HG03025 (cell line): ENCODE data around the gene SRSF4.
"Not testable (repeated sequence)": the region's sequence is repeated elsewhere in the genome, so short reads cannot be mapped to it uniquely, and the experiment has no call there.

Source experiments
- ATAC-seq: cut with Tn5 transposase; IDR thresholded peaks from one replicate; pipeline ENCODE4 v1.9.1; 2021; ENCODE audit warnings: mild to moderate bottlenecking, moderate library complexity; ENCODE audit not compliant: unreplicated experiment, low FRiP score

The SRSF4 gene

GRCh38 chr1:29166291-29166878 is 15.3 kb downstream of the SRSF4 start:
- no peak for ATAC-seq

DNA sequence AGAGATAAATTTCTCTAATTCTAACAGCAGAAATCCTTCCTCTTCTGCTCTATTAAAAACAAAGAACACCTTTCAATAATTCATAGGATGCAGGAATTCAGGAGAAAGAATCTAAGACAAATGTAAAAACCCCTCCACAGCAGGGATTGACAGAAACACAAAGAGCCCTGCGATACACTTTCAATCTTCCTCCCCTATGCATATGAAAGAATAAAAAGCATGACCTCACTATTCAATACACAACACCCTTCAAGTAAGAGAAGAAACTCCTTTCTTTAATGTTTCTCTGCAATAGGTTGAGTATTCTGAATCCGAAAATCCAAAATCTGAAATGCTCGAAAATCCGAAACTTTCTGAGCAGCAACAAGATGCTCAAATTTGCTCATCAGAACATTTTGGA is 17.1 kb downstream of the SRSF4 start:
- no peak for ATAC-seq

DNA sequence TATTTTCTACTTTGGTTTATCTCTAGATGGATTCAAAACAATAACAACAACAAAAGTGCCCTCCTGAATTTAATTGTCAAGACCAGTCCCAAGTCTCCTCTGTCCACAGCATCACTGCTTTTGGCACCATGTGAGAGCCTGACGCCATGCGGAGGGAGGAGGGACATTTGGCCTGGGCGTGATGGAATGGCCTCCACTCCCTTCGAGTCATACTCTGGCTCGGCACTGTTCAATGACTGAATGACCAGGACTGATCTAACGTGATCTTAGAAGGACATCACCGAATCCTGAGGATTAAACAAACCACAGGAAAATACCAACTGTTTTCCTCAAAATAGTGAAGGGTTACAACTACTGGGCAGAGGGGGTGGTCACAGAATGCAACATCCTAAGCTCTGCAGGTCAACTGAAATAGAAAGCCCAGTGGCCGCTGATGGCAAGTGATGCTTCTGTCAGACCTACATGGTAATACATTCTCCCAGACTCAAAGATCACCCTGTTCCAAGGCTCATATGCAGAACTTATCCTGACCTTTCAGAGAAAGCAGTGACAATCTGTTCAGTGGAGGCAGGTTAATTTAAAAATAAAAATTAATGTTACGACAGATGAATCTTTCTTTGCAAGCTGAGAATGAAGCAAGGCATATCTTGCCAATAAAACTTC is 19.1 kb downstream of the SRSF4 start:
- no peak for ATAC-seq

DNA sequence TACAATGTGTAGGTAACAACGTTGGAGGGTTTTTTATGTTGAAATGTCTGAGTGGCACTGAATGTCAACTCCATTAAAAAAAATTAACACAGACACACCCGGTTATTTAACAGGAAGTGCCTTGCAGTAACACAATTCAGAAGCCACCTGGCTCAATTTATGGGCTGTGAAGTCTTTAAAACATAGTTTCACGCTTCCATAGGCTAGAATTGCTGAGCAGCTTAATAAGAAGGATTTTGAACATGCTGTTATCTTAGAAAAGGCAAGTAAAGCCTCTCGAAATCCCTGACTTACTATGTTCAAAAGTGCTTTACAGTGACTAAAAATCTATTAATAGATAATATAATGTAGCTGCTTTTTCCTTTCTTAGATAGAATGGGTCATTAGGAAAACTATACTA is 19.7 kb downstream of the SRSF4 start:
- ATAC-seq = no peak

GRCh38 chr1:29159773-29160172 is 21.9 kb downstream of the SRSF4 start:
- ATAC-seq = no peak

GRCh38 chr1:29157269-29157601 is 24.5 kb downstream of the SRSF4 start:
- ATAC-seq = no peak

- no peak for ATAC-seq
These were observed 25.0 kb downstream of the SRSF4 start for GRCh38 chr1:29156543-29157268.

DNA sequence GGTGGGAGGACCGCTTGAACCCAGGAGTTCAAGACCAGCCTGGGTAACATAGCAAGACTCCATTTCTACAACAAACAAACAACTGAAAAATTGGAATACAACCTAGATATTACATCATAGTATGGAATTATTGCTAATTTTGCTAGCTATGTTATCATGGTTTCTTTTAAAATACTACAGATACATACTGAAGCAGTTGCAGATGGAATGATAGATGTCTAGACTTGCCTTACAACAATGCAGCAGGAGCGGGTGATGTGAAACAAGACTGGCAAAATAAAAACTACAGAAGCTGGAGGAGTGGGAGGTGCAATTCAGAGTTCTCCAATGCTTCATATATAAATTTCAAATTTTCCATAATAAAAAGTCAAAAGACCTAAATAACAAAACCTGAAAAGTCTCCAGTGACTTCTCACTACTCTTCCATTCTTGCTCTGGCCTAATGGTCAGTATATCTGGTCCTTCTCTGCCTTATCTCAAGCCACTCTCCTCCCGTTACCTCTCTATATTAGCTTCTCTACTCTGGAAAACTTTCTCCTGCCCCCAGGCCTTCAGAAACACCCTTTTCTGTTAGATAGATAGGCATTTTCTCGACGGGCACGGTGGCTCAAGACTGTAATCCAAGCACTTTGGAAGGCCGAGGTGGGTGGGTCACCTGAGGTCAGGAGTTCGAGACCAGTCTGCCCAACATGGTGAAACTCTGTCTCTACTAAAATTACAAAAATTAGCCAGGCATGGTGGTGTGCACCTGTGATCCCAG is 29.5 kb downstream of the SRSF4 start:
- no peak for ATAC-seq

DNA sequence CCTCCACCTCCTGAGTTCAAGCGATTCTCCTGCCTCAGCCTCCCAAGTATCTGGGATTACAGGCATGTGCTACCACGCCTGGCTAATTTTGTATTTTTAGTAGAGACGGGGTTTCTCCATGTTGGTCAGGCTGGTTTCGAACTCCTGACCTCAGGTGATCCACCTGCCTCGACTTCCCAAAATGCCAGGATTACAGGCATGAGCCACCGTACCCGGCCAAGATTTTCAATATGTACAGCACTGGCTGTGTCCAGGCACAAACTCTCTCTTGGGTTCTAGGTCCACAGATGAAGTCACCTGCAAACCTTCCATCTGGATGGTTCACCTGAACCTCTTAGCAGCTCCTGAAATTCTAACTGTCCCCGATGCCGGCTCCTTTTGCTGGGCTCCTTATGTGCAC is 31.4 kb downstream of the SRSF4 start:
- ATAC-seq = not testable (repeated sequence)

GRCh38 chr1:29148656-29149491 is 32.8 kb downstream of the SRSF4 start:
- ATAC-seq = no peak

DNA sequence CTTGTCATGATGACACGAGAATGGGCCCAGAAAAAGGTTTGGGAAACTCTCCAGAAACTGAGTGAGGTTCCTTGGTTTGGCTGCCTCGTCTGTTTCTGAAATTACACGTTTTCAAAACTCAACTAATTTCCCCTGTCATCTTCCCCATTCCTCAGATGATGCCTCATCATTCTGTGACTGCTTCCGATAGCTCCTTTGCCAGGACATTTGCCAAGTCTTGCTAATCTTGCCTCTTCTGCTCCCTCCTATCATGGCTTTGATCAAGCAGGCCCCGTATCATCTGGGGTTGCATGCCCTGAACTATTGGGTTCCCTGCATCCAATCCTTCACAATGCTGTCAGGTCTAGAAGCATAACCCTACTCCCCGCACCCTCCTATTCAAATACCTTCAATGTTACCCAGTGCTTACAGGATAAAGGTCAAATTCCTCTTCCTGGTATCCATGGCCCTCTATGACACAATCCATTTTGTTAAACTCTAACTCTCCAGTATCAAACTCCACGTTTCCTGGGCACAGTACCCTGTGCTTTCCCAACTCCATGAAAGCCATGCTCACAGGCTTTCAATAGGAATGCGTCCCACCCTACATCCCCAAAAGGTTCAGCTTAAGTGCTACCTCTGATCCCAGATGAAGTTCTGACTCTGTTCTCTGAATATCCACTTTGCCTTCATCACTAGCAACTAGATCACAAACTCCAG is 35.8 kb downstream of the SRSF4 start:
- no peak for ATAC-seq

DNA sequence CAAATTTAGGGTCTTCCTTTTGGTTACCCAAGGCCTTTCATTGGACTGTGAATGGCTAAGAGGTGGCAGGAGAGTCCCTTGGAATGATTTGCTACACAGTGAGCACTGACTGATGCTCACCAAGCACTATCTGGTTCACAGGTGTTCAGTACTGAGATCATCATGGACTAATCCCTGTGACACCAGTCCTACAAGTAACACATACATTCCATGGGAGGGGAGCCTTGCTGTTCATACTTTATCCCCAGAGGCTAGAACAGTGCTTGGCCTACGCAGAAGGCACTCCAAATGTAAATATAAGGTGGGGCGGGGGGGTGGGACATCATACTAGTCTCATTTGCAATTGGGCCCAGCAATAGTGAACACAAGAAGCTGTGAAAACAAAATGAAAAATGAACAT is 37.5 kb downstream of the SRSF4 start:
- no peak for ATAC-seq

DNA sequence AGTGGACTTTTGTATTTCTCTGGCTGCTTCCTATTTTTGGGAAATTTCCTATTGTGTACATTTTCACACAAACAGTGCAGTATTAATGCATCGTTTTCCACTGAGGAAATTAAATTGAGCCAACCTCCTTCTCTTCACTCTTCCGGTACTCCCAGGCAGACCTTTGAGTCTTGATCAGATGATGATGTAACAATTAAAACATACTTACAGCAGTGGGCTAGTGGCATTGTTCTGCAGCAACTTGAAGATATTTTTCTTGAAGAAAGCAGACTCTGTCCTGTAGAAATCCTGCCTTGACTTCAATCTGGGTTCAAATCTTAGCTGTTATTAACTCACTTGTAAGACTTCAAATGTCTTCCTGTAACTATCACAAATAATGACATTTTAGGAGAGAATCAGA is 39.0 kb downstream of the SRSF4 start:
- no peak for ATAC-seq

DNA sequence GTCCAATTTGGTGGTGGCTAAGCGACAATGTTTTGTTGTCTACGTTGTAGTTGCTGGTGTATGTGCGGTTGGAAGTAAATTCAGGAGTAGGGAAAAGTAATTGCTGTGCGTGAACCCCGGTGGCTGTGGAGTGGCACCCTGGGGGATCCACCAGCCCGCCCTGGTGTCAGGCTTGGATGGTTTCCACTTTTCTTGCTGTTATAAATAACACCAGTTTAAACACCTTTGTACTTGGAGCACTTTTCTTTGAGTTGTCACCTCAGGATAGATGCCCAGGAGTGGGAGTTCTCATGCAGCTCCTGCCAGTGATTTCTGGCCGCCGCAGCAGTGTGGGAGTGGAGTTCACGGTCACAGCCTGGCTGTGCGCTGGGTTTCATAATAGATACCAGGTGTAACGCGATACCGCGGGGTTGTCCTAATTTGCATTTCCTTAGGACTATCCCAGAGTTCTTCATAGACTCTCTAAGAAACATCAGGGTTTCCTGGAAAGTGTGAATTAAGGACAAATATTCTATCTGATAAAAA is 45.2 kb downstream of the SRSF4 start:
- no peak for ATAC-seq

DNA sequence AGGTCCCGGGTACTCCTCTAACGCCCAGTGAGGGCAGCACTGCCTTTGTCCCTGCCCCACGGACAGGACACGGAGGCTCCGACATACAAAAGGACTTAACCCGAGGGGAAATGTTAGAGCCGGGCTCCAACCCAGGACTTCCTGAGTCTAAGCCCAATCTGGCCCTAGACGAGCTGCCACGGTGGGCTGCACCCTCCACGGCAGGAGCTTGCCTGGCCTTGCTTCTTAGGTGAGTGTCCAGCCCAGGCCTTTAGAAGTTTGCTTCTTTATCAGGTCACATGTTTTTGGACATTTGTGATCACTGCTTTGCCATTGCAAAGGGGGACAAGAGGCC is 47.0 kb downstream of the SRSF4 start:
- no peak for ATAC-seq

DNA sequence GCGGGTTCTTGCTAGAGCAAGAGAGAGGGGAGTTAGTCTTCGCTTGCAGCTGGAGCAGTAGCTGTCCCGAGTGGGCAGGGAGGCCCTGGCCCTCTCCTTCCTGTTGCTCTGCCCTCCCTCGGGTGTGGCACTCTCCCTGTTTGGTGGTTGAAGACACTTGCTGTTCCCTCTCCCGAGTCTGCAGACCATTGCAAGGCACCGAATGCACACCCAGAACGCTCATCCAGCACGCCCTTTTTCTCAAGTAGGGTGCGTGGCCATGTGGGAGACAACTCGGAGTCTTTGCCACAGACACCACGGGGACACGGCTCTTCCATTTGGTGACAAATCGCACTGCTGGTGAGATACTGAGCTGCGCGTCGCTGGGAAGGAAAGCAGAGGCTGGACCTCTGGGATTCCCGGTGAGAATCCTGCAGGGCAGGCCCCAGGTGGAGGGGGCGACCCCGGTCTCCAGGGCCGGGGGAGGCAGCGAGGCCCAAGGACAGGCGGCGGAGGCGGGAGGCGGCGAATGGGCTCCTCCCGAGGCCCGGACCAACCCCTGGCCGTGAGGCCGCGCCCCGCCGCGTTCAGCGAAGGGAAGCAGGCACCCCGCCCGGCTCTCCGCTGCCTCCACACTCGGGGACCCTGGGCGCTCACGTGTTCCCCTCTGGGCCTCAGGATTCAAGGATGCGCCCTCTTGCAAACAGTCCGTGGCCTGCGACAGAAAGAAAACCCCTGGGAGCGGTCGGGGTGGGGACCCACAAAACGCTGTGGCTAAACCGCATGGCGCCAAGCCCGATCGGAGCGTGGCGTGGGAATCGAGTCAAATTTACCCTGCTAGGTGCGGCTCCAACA is 47.6 kb downstream of the SRSF4 start:
- no peak for ATAC-seq

DNA sequence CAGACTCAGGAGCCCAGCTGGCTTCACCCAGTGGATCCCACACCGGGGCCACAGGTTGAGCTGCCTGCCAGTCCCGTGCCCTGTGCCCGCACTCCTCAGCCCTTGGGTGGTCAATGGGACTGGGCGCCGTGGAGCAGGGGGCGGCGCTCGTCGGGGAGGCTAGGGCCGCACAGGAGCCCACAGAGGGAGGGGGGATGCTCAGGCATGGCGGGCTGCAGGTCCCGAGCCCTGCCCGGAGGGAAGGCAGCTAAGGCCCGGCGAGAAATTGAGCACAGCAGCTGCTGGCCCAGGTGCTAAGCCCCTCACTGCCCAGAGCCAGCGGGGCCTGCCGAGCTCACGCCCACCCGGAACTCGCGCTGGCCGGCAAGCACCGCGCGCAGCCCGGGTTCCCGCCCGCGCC is 50.6 kb downstream of the SRSF4 start:
- ATAC-seq = not testable (repeated sequence)

- no peak for ATAC-seq
These were observed 51.8 kb downstream of the SRSF4 start for GRCh38 chr1:29129916-29130315.

GRCh38 chr1:29128739-29129138 is 53.0 kb downstream of the SRSF4 start:
- ATAC-seq = no peak
